Osteocyte (in vitro differentiated cells): Measurements from ENCODE around the gene ZNF579. TPM values are rescaled to one million over a fixed set of nuclear protein-coding genes. Genes with fewer than 3 reads are reported as not detected.
"Not testable (repeated sequence)": the region's sequence is repeated elsewhere in the genome, so short reads cannot be mapped to it uniquely, and the experiment has no call there.

Experiments used
- DNase-seq: peaks from one replicate; pipeline ENCODE4 v3.0.0; 2021; ENCODE audit warnings: mixed read lengths; ENCODE audit not compliant: unreplicated experiment; ENCODE audit errors: extremely low spot score
- H3K27ac Mint-ChIP-seq: one replicate; pipeline ENCODE4 v1.8.0; 2021; ENCODE audit warnings: mild to moderate bottlenecking, mixed read lengths; ENCODE audit not compliant: unreplicated experiment
- H3K27me3 Mint-ChIP-seq: one replicate; pipeline ENCODE4 v1.8.0; 2021; ENCODE audit warnings: mixed read lengths; ENCODE audit not compliant: unreplicated experiment
- H3K36me3 Mint-ChIP-seq: one replicate; pipeline ENCODE4 v1.8.0; 2021; ENCODE audit warnings: mixed read lengths; ENCODE audit not compliant: unreplicated experiment
- H3K4me1 Mint-ChIP-seq: one replicate; pipeline ENCODE4 v1.8.0; 2021; ENCODE audit warnings: mixed read lengths; ENCODE audit not compliant: unreplicated experiment
- H3K4me3 Mint-ChIP-seq: one replicate; pipeline ENCODE4 v1.8.0; 2021; ENCODE audit warnings: mild to moderate bottlenecking, moderate library complexity, mixed read lengths; ENCODE audit not compliant: unreplicated experiment
- H3K9me3 Mint-ChIP-seq: one replicate; pipeline ENCODE4 v1.8.0; 2021; ENCODE audit warnings: mixed read lengths; ENCODE audit not compliant: unreplicated experiment
- CTCF ChIP-seq: fragments of 200-600 bp; sonication (generic); IDR thresholded peaks from 2 replicates; pipeline ENCODE4 v1.5.0; 2021; ENCODE audit warnings: antibody characterized with exemption, mild to moderate bottlenecking, moderate library complexity
- total RNA-seq: library from RNA; stranded (reverse); gene quantifications from 2 replicates; pipeline ENCODE4 v1.2.1, GENCODE V29; 2021

Gene ZNF579
- total RNA-seq, 1 donor from 2014 or later, result 29.2 TPM

- no peaks in the 10 kb centered on the region for H3K27me3 Mint-ChIP-seq
- H3K4me3 Mint-ChIP-seq, result no peak overlapping the region
- no peak for TF ChIP-seq CTCF
- H3K36me3 Mint-ChIP-seq, result peaks cover 16% of the 10 kb centered on the region
- no peaks in the 10 kb centered on the region for H3K9me3 Mint-ChIP-seq
- no peak overlapping the region for H3K27ac Mint-ChIP-seq
- DNase-seq, result no peak
- H3K4me1 Mint-ChIP-seq, result peaks cover 13% of the 10 kb centered on the region
These were observed 2.5 kb downstream of the ZNF579 start for GRCh38 chr19:55578031-55578760.

DNA sequence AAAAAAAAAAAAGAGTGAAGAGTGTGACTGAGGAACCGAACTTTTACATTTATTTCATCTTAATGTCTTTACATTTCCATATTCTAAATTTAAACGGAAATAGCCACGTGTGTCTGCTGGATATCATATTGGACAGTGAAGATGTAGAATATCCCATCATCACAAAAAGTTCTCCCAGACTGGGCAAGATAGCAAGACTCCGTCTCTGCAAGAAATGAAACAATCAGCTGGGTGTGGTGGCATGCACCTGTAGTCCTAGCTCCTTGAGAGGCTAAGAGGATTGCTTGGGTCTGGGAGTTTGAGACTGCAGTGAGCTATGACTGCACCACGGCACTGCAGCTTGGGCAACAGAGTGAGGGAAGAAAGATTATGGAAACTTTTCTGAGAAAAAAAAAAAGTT is 3.9 kb downstream of the ZNF579 start:
- no peaks in the 10 kb centered on the region for H3K27me3 Mint-ChIP-seq
- H3K27ac Mint-ChIP-seq, result no peak overlapping the region
- H3K4me3 Mint-ChIP-seq, result peak overlapping the region; percentile 54
- TF ChIP-seq CTCF, result no peak
- no peak for DNase-seq
- H3K9me3 Mint-ChIP-seq, result no peaks in the 10 kb centered on the region
- H3K36me3 Mint-ChIP-seq, result peaks cover 16% of the 10 kb centered on the region
- H3K4me1 Mint-ChIP-seq, result peaks cover 13% of the 10 kb centered on the region

DNA sequence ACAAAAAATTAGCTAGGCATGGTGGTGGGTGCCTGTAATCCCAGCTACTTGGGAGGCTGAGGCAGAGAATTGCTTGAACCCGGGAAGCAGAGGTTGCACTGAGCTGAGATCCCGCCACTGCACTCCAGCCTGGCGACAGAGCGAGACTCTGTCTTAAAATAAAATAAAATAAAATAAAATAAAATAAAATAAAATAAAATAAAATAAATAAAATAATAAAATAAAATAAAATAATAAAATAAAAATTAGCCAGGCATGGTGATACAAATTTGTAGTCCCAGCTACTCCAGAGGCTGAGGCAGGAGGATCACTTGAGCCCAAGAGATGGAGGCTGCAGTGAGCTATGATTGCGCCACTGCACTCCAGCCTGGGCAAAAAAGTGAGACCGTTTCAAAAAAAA is 6.7 kb downstream of the ZNF579 start:
- H3K27me3 Mint-ChIP-seq, H3K9me3 Mint-ChIP-seq, H3K4me3 Mint-ChIP-seq, H3K4me1 Mint-ChIP-seq, H3K27ac Mint-ChIP-seq, DNase-seq: not testable (repeated sequence)
- peaks cover 12% of the 10 kb centered on the region for H3K36me3 Mint-ChIP-seq

GRCh38 chr19:55569477-55569876 is 11.2 kb downstream of the ZNF579 start:
- not testable (repeated sequence) for H3K4me3 Mint-ChIP-seq, H3K27ac Mint-ChIP-seq, H3K4me1 Mint-ChIP-seq, DNase-seq, H3K36me3 Mint-ChIP-seq, H3K9me3 Mint-ChIP-seq, H3K27me3 Mint-ChIP-seq

GRCh38 chr19:55567708-55568328 is 12.8 kb downstream of the ZNF579 start:
- TF ChIP-seq CTCF, result no peak

DNA sequence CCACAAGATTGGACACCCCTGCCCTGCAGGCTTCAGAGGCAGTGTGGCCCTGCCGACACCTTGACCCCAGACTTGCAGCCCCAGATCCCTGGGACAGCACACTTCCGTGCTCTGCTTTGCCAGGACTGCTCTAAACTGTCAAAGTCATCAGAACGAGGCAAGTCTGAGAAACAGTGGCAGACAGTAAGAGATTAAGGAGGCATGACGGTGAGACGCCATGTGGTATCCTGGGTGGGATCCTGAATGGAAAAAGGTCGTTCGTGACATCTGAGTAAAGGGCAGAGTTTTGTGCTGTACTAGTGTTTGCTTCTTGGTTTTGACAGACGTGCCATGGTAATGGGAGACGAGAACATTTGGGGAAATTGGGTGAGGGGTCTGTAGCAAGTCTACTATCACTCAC is 13.8 kb downstream of the ZNF579 start:
- Mint-ChIP-seq H3K9me3 (no peaks in the 10 kb centered on the region), H3K4me3 (no peak overlapping the region), H3K36me3 (no peaks in the 10 kb centered on the region), H3K4me1 (no peaks in the 10 kb centered on the region), H3K27me3 (peaks cover 9% of the 10 kb centered on the region), H3K27ac (no peak overlapping the region)
- DNase-seq, result no peak
- TF ChIP-seq CTCF, result no peak

More at GRCh38 chr19:55567708-55568328, 12.8 kb downstream of the ZNF579 start:
- H3K36me3 Mint-ChIP-seq, result no peaks in the 10 kb centered on the region
- H3K9me3 Mint-ChIP-seq, result no peaks in the 10 kb centered on the region
- DNase-seq, result no peak
- H3K4me3 Mint-ChIP-seq, result no peak overlapping the region
- peaks cover 9% of the 10 kb centered on the region for H3K27me3 Mint-ChIP-seq
- H3K27ac Mint-ChIP-seq, result no peak overlapping the region
- H3K4me1 Mint-ChIP-seq, result no peaks in the 10 kb centered on the region
